HL-60 (cell line): ENCODE results near the gene ZNF423.

Experiments
- DNase-seq, 2 experiments: peaks; one replicate each; pipeline ENCODE4 v3.0.0-alpha.2; 2010 to 2020; ENCODE audit warnings: low read depth in 1 of 2, low spot score in 1 of 2
- H3K27ac ChIP-seq: fragments of 250-450 bp; sonication (Bioruptor Pico); replicated peaks from 2 replicates; pipeline ENCODE4 v1.5.1; 2020; ENCODE audit warnings: mild to moderate bottlenecking, moderate library complexity
- H3K27me3 ChIP-seq: fragments of 250-450 bp; sonication (Bioruptor Pico); 2 replicates; pipeline ENCODE4 v1.5.1; 2021; ENCODE audit warnings: mild to moderate bottlenecking, moderate library complexity; ENCODE audit not compliant: insufficient read depth, poor library complexity, severe bottlenecking
- H3K4me3 ChIP-seq: replicated peaks from 2 replicates; pipeline ENCODE4 v1.5.1; 2011; ENCODE audit warnings: mild to moderate bottlenecking, control low read depth, low read length; ENCODE audit not compliant: insufficient read depth
- GABPA ChIP-seq: IDR thresholded peaks from 2 replicates; pipeline ENCODE4 v1.6.1; 2012; ENCODE audit warnings: low read depth
- POLR2AphosphoS5 ChIP-seq: IDR thresholded peaks from 2 replicates; pipeline ENCODE4 v1.6.1; 2012; ENCODE audit warnings: low read depth
- SPI1 ChIP-seq: IDR thresholded peaks from 2 replicates; pipeline ENCODE4 v1.6.1; 2012; ENCODE audit warnings: low read depth, mild to moderate bottlenecking, borderline replicate concordance
- TF ChIP-seq, protein P1 (sequence below): IDR thresholded peaks from one replicate; pipeline ENCODE4 v1.5.1; 2011; ENCODE audit warnings: low read length, control low read depth, inconsistent platforms; ENCODE audit not compliant: insufficient read depth
- TF ChIP-seq, protein P2 (sequence below): IDR thresholded peaks from 2 replicates; pipeline ENCODE4 v1.6.1; 2012; ENCODE audit warnings: low read depth; ENCODE audit not compliant: insufficient replicate concordance

The ZNF423 gene

DNA sequence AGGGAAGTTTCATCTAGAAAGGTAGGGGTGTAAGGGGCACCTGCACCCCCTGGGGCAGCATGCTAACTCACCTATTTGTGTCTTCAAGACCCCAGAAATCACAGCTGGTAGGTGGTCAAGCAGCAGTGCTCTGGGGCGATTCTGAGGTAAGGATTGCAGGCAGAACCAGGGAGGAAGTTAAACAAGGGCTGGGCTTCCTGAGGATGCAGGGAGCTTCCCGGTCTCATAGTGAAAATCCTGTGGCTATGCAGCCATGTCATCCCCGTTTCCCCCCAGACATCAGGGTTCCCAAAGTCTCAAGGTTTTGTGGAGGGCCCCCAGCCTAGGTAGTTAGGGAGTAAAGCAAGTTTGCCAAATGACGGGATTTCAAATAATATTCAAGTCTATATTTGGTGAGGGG, 403.8 kb downstream of the ZNF423 start:
- Histone ChIP-seq H3K27me3 (no peaks in the 10 kb centered on the region), H3K27ac (no peak overlapping the region), H3K4me3 (no peak overlapping the region)
- DNase-seq = no peak
- TF ChIP-seq, protein P1, sequence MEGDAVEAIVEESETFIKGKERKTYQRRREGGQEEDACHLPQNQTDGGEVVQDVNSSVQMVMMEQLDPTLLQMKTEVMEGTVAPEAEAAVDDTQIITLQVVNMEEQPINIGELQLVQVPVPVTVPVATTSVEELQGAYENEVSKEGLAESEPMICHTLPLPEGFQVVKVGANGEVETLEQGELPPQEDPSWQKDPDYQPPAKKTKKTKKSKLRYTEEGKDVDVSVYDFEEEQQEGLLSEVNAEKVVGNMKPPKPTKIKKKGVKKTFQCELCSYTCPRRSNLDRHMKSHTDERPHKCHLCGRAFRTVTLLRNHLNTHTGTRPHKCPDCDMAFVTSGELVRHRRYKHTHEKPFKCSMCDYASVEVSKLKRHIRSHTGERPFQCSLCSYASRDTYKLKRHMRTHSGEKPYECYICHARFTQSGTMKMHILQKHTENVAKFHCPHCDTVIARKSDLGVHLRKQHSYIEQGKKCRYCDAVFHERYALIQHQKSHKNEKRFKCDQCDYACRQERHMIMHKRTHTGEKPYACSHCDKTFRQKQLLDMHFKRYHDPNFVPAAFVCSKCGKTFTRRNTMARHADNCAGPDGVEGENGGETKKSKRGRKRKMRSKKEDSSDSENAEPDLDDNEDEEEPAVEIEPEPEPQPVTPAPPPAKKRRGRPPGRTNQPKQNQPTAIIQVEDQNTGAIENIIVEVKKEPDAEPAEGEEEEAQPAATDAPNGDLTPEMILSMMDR = no peak

DNA sequence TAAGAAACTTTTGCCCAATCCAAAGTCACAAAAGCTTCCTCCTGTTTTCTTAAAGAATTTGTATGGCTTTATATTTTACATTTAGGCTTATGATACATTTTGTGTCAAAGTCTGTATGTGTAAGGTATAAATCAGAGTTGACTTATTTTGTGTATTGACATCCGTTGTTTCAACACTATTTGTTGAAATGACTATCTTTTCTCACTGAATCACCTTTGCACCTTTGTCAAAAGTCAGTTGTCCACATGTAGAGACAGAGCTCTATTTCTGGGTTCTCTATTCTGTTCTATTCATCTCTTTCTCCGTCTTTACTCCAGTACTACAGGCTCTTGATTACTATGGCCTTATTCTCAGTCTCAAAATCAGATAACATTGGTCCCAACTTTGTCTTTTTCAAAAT, 409.1 kb downstream of the ZNF423 start:
- Histone ChIP-seq H3K27ac (no peak overlapping the region), H3K27me3 (peaks cover 2% of the 10 kb centered on the region), H3K4me3 (no peak overlapping the region)
- DNase-seq = no peak
- TF ChIP-seq, protein P2, sequence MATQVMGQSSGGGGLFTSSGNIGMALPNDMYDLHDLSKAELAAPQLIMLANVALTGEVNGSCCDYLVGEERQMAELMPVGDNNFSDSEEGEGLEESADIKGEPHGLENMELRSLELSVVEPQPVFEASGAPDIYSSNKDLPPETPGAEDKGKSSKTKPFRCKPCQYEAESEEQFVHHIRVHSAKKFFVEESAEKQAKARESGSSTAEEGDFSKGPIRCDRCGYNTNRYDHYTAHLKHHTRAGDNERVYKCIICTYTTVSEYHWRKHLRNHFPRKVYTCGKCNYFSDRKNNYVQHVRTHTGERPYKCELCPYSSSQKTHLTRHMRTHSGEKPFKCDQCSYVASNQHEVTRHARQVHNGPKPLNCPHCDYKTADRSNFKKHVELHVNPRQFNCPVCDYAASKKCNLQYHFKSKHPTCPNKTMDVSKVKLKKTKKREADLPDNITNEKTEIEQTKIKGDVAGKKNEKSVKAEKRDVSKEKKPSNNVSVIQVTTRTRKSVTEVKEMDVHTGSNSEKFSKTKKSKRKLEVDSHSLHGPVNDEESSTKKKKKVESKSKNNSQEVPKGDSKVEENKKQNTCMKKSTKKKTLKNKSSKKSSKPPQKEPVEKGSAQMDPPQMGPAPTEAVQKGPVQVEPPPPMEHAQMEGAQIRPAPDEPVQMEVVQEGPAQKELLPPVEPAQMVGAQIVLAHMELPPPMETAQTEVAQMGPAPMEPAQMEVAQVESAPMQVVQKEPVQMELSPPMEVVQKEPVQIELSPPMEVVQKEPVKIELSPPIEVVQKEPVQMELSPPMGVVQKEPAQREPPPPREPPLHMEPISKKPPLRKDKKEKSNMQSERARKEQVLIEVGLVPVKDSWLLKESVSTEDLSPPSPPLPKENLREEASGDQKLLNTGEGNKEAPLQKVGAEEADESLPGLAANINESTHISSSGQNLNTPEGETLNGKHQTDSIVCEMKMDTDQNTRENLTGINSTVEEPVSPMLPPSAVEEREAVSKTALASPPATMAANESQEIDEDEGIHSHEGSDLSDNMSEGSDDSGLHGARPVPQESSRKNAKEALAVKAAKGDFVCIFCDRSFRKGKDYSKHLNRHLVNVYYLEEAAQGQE = no peak
- no peak for TF ChIP-seq SPI1
- TF ChIP-seq POLR2AphosphoS5 = no peak
- TF ChIP-seq, protein P1 = no peak
- no peak for TF ChIP-seq GABPA

DNA sequence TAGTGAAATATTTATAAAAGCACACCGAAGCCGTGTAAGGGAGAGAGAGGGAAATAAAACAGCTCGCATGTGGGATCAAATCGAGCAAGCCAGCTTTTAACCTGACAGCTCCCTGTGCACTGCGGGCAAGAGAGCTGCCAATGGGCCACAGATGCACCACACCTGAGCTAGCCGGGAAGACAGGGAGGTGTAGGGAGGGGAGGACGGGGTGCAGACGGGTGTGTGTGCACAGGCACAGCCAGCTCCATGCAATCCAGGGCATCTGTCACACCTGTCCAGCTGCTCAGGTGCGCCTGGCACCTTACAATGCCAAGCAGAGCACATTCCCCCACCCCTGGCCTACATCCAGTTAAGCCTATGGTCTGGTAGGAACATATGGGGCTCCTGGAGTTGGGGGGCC, 412.3 kb downstream of the ZNF423 start:
- TF ChIP-seq SPI1 = no peak
- TF ChIP-seq, protein P2 = no peak
- TF ChIP-seq POLR2AphosphoS5 = no peak
- TF ChIP-seq, protein P1 = no peak
- no peak for TF ChIP-seq GABPA
- no peak overlapping the region for H3K4me3 ChIP-seq
- peaks cover 10% of the 10 kb centered on the region for H3K27me3 ChIP-seq
- H3K27ac ChIP-seq = no peak overlapping the region
- DNase-seq = no peak

DNA sequence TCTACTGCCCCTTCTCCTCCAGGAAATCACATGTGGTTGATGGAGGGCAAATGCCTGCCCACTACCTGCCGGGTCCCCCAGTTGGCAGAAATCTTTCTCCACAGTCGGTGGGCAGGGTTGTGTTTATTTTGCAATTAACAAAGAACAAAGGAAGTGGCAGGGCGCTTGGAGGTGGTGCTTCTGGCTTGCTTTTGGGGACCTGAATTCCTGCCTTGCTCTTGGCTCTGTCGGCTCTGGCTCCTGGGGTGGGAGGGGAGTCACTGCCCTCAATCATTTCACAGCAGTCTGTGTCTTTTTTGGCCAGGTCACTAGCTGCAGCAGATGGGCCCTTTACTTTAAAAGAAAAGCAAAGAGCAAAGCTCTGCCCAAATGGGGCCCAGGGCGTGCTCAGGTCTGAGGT, 413.1 kb downstream of the ZNF423 start:
- DNase-seq = no peak
- Histone ChIP-seq H3K27me3 (peaks cover 10% of the 10 kb centered on the region), H3K27ac (no peak overlapping the region), H3K4me3 (no peak overlapping the region)
- TF ChIP-seq SPI1 (no peak), GABPA (no peak)
- TF ChIP-seq, protein P2 = no peak
- TF ChIP-seq, protein P1 = no peak
